K562 (cell line): ENCODE data around the gene RHBDD1. TPM values are rescaled to one million over a fixed set of nuclear protein-coding genes. Genes with fewer than 3 reads are reported as not detected.

ENCODE experiments used
- ATAC-seq: fragments of 200-7000 bp; cut with Tn5 transposase; 3 replicates; pipeline ENCODE4 v1.9.1; 2020; ENCODE audit warnings: moderate library complexity
- BruUV-seq: library from RNA; stranded (reverse); fragments of 400-500 nt; replicated peaks from 2 replicates; lab custom pipeline; 2021; lab: Mats Ljungman, UMichigan
- CTCF ChIA-PET: fragments of 300-600 bp; formaldehyde crosslinking; extraction: SDS; loops from one replicate; lab custom pipeline; 2021; ENCODE audit warnings: low intra/inter-chr PET ratio; lab: Yijun Ruan, JAX
- POLR2A ChIA-PET: fragments of 300-600, 350-650 bp; sonication (Branson Sonifier 250); formaldehyde crosslinking; extraction: SDS; loops from one replicate; lab custom pipeline; 2021; ENCODE audit warnings: antibody characterized with exemption, inconsistent platforms; lab: Yijun Ruan, JAX
- DNase-seq, 4 experiments: peaks; one replicate each; pipeline versions ENCODE4 v3.0.0 to v3.0.0-alpha.2; 2011 to 2018; ENCODE audit warnings: low spot score in 3 of 4, mixed read lengths in 3 of 4; ENCODE audit errors: extremely low read depth in 1 of 4
- FAIRE-seq: peaks from 2 replicates; lab custom pipeline; 2011; peaks lifted over from hg19 to GRCh38; lab: Jason Lieb, UNC
- H2AFZ ChIP-seq: 2 replicates; pipeline ENCODE4 v1.6.0; 2011; ENCODE audit warnings: low read depth, low read length, control low read depth, inconsistent platforms
- H3K27ac ChIP-seq: fragments of 200-600 bp; 3 replicates; pipeline ENCODE4 v1.8.0; 2011; ENCODE audit warnings: low read depth, mild to moderate bottlenecking, control low read depth, inconsistent platforms, low read length, moderate library complexity, mixed read lengths; ENCODE audit errors: extremely low read depth
- H3K27me3 ChIP-seq, 2 experiments: fragments of 300-600 bp in 1 of 2; 2 replicates in 1 of 2; 3 replicates in 1 of 2; pipeline versions ENCODE4 v1.6.0 to v1.8.0; 2011; ENCODE audit warnings: inconsistent platforms in 2 of 2, low read length in 2 of 2, mild to moderate bottlenecking in 1 of 2, mixed read lengths in 1 of 2, moderate library complexity in 1 of 2; ENCODE audit not compliant: control insufficient read depth in 2 of 2, insufficient read depth in 2 of 2
- H3K36me3 ChIP-seq: fragments of 300-600 bp; 3 replicates; pipeline ENCODE4 v1.8.0; 2011; ENCODE audit warnings: mild to moderate bottlenecking, low read length, inconsistent platforms; ENCODE audit not compliant: control insufficient read depth, insufficient read depth
- H3K4me1 ChIP-seq, 2 experiments: fragments of 200-600 bp in 1 of 2; replicated peaks in 1 of 2; 2 replicates in 1 of 2; 3 replicates in 1 of 2; pipeline versions ENCODE4 v1.5.1 to v1.8.0; 2011; ENCODE audit warnings: inconsistent platforms in 2 of 2, low read length in 2 of 2, mild to moderate bottlenecking in 1 of 2, mixed read lengths in 1 of 2, moderate library complexity in 1 of 2; ENCODE audit not compliant: control insufficient read depth in 2 of 2, insufficient read depth in 2 of 2
- H3K4me2 ChIP-seq: 2 replicates; pipeline ENCODE4 v1.6.1; 2011; ENCODE audit warnings: low read length, control low read depth, inconsistent platforms, mixed read lengths; ENCODE audit not compliant: insufficient read depth
- H3K4me3 ChIP-seq: fragments of 200-600 bp; sonication (generic), shearing (Covaris generic); 2 replicates; pipeline ENCODE4 v1.5.1; 2016; ENCODE audit warnings: control low read depth, inconsistent platforms
- H3K79me2 ChIP-seq: fragments of 200-600 bp; 3 replicates; pipeline ENCODE4 v1.8.0; 2011; ENCODE audit warnings: low read length, inconsistent platforms; ENCODE audit not compliant: control insufficient read depth, insufficient read depth
- H3K9ac ChIP-seq, 2 experiments: 2 replicates each; pipeline versions ENCODE4 v1.6.0 to v1.6.1; 2011; ENCODE audit warnings: low read depth in 2 of 2, low read length in 2 of 2, control low read depth in 1 of 2, inconsistent platforms in 1 of 2, mild to moderate bottlenecking in 1 of 2, mixed read lengths in 1 of 2; ENCODE audit not compliant: insufficient read depth in 1 of 2
- H3K9me1 ChIP-seq: one replicate; pipeline ENCODE4 v1.6.0; 2011; ENCODE audit warnings: inconsistent platforms, mild to moderate bottlenecking, low read length, moderate library complexity; ENCODE audit not compliant: control insufficient read depth, insufficient read depth
- H3K9me3 ChIP-seq: replicated peaks from 2 replicates; pipeline ENCODE4 v1.5.1; 2011; ENCODE audit warnings: low read depth, low read length, inconsistent platforms; ENCODE audit not compliant: control insufficient read depth, insufficient read depth
- H4K20me1 ChIP-seq: replicated peaks from 2 replicates; pipeline ENCODE4 v1.6.1; 2011; ENCODE audit warnings: low read length, inconsistent platforms, mixed read lengths; ENCODE audit not compliant: control insufficient read depth, insufficient read depth
- DMBX1 ChIP-seq: fragments of 250-450 bp; sonication (Bioruptor Pico); IDR thresholded peaks from 2 replicates; pipeline ENCODE4 v1.8.0; 2022; ENCODE audit warnings: inconsistent platforms, mild to moderate bottlenecking, moderate library complexity, borderline replicate concordance
- FOXA1 ChIP-seq: fragments of 450-650 bp; IDR thresholded peaks from 2 replicates; pipeline ENCODE4 v1.6.1; 2016; ENCODE audit warnings: mild to moderate bottlenecking, borderline replicate concordance
- MTA2 ChIP-seq: fragments of 450-650 bp; IDR thresholded peaks from 2 replicates; pipeline ENCODE4 v1.6.1; 2016; ENCODE audit warnings: low read depth
- POLR2A ChIP-seq: fragments of 450-650 bp; conservative IDR thresholded peaks from 2 replicates; pipeline ENCODE4 v1.6.1; 2016
- SRF ChIP-seq, 2 experiments: fragments of 250-450, 450-650 bp in 1 of 2; sonication (Bioruptor Pico) in 1 of 2; sonication (generic) in 1 of 2; formaldehyde crosslinking; IDR thresholded peaks; 2 replicates each; pipeline versions ENCODE4 v1.5.0 to v1.5.1; 2020 to 2022; ENCODE audit warnings: mild to moderate bottlenecking in 1 of 2, missing genetic modification reagents in 1 of 2
- SRSF3 ChIP-seq: fragments of 200-400 bp; formaldehyde crosslinking; IDR thresholded peaks from 2 replicates; pipeline ENCODE4 v1.6.1; 2016; ENCODE audit warnings: mild to moderate bottlenecking, low read length, moderate library complexity; ENCODE audit not compliant: insufficient read depth
- STAT5B ChIP-seq: fragments of 250-450 bp; sonication (Bioruptor Pico); IDR thresholded peaks from 2 replicates; pipeline ENCODE4 v1.8.0; 2021; ENCODE audit warnings: mild to moderate bottlenecking, inconsistent platforms
- TAF1 ChIP-seq: IDR thresholded peaks from 2 replicates; pipeline ENCODE4 v1.6.1; 2011; ENCODE audit warnings: mild to moderate bottlenecking, low read length, moderate library complexity; ENCODE audit not compliant: insufficient read depth, control insufficient read depth, severe bottlenecking; ENCODE audit errors: extremely low read depth
- ZNF347 ChIP-seq: fragments of 450-650 bp; formaldehyde crosslinking; IDR thresholded peaks from 2 replicates; pipeline ENCODE4 v1.4.0; 2020; ENCODE audit warnings: low read depth, mild to moderate bottlenecking, moderate library complexity
- ZNF778 ChIP-seq: fragments of 450-650 bp; formaldehyde crosslinking; IDR thresholded peaks from 2 replicates; pipeline ENCODE4 v1.4.0; 2020; ENCODE audit warnings: mild to moderate bottlenecking, moderate library complexity
- WGBS: fragments of 100-300 bp; shearing (Covaris generic); methylation state at CpG from one replicate; pipeline ENCODE4 v1.1.6; 2016; ENCODE audit warnings: low coverage, mixed read lengths; ENCODE audit not compliant: insufficient coverage; ENCODE audit errors: missing lambda C conversion rate; 5-methylcytosine and 5-hydroxymethylcytosine counted together
- in situ Hi-C: fragments of 300-500 bp; cut with MboI; formaldehyde crosslinking; loops from 4 replicates; pipeline ENCODE4 v1.15.0; 2018; ENCODE audit warnings: inconsistent platforms, mixed read lengths
- intact Hi-C: fragments of 100-400 bp; cut with micrococcal nuclease; formaldehyde crosslinking; loops from 2 replicates; pipeline ENCODE4 v1.14.2; 2022
- polyA plus RNA-seq, 8 experiments: library from polyadenylated mRNA; depleted of rRNA in 4 of 8; stranded (reverse) in 5 of 8; unstranded in 3 of 8; fragments of >200 nt; fragmentation: Nextera tagmentation in 2 of 8; fragmentation: Illumina TruSeq in 1 of 8; extraction: Ambion mirVana in 2 of 8; extraction: Trizol in 1 of 8; gene quantifications; 2 replicates each; pipeline versions ENCODE4 v1.2.1 to v1.2.3, GENCODE V29; 2011 to 2014; ENCODE audit warnings: inconsistent platforms in 1 of 8, missing spikeins in 1 of 8
- total RNA-seq, 7 experiments: library from RNA; depleted of rRNA in 6 of 7; stranded (reverse); fragments of >200 nt in 6 of 7; fragmentation: Illumina TruSeq in 2 of 7; extraction: Trizol in 2 of 7; gene quantifications; 2 replicates each; pipeline versions ENCODE4 v1.2.1 to v1.2.3, GENCODE V29; 2011 to 2021; ENCODE audit warnings: low replicate concordance in 1 of 7
- TF ChIP-seq, protein P1 (sequence below), 2 experiments: fragments of 450-650 bp in 1 of 2; IDR thresholded peaks; 2 replicates each; pipeline ENCODE4 v1.6.1; 2011 to 2017; ENCODE audit warnings: low read depth in 2 of 2, antibody characterized with exemption in 1 of 2, borderline replicate concordance in 1 of 2, low read length in 1 of 2, mild to moderate bottlenecking in 1 of 2, mixed read lengths in 1 of 2; ENCODE audit not compliant: control insufficient read depth in 1 of 2
- TF ChIP-seq, protein P2 (sequence below): fragments of 200-800 bp; sonication (Bioruptor generic); IDR thresholded peaks from 2 replicates; pipeline ENCODE4 v1.6.1; 2017; ENCODE audit warnings: missing genetic modification characterization, missing compliant biosample characterization

Gene RHBDD1
- total and polyA plus RNA-seq, 9 of the 15 experiments (the other 6 are each of a cell fraction or from before 2014, with no cell fraction given) = 4.8 to 34.8 (median 15.6) TPM

GRCh38 chr2:226865273-226865672, 29.4 kb downstream of the RHBDD1 start:
- Histone ChIP-seq H3K9me3 (no peaks in the 10 kb centered on the region), H3K9ac (no peak overlapping the region), H3K4me2 (no peak overlapping the region), H3K27me3 (no peaks in the 10 kb centered on the region), H4K20me1 (no peaks in the 10 kb centered on the region), H3K79me2 (peaks cover 6% of the 10 kb centered on the region; the same call in 1 of the 3 replicates), H2AFZ (no peak overlapping the region), H3K36me3 (peaks cover 29% of the 10 kb centered on the region), H3K27ac (no peak overlapping the region), H3K4me1 (peaks cover 0 to 4% of the 10 kb centered on the region in 2 experiments; a peak in 2 of 5 replicates), H3K9me1 (no peaks in the 10 kb centered on the region), H3K4me3 (no peak overlapping the region)
- TF ChIP-seq POLR2A = no peak
- no peak for TF ChIP-seq DMBX1
- no peak for TF ChIP-seq MTA2
- TF ChIP-seq SRF (CRISPR knock-in tag; IDR thresholded peaks at IDR 0.05) = no peak
- no peak for TF ChIP-seq FOXA1
- TF ChIP-seq ZNF347 (CRISPR knock-in tag) = no peak
- TF ChIP-seq ZNF778 = no peak
- TF ChIP-seq STAT5B (CRISPR knock-in tag) = no peak
- TF ChIP-seq TAF1 = no peak
- TF ChIP-seq, protein P1, sequence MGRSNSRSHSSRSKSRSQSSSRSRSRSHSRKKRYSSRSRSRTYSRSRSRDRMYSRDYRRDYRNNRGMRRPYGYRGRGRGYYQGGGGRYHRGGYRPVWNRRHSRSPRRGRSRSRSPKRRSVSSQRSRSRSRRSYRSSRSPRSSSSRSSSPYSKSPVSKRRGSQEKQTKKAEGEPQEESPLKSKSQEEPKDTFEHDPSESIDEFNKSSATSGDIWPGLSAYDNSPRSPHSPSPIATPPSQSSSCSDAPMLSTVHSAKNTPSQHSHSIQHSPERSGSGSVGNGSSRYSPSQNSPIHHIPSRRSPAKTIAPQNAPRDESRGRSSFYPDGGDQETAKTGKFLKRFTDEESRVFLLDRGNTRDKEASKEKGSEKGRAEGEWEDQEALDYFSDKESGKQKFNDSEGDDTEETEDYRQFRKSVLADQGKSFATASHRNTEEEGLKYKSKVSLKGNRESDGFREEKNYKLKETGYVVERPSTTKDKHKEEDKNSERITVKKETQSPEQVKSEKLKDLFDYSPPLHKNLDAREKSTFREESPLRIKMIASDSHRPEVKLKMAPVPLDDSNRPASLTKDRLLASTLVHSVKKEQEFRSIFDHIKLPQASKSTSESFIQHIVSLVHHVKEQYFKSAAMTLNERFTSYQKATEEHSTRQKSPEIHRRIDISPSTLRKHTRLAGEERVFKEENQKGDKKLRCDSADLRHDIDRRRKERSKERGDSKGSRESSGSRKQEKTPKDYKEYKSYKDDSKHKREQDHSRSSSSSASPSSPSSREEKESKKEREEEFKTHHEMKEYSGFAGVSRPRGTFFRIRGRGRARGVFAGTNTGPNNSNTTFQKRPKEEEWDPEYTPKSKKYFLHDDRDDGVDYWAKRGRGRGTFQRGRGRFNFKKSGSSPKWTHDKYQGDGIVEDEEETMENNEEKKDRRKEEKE (IDR thresholded peaks at IDR 0.05; ENCODE audit: borderline replicate concordance in 1 of 2, control insufficient read depth in 1 of 2, low read depth in 2 of 2, low read length in 1 of 2) = no peak
- TF ChIP-seq, protein P2, sequence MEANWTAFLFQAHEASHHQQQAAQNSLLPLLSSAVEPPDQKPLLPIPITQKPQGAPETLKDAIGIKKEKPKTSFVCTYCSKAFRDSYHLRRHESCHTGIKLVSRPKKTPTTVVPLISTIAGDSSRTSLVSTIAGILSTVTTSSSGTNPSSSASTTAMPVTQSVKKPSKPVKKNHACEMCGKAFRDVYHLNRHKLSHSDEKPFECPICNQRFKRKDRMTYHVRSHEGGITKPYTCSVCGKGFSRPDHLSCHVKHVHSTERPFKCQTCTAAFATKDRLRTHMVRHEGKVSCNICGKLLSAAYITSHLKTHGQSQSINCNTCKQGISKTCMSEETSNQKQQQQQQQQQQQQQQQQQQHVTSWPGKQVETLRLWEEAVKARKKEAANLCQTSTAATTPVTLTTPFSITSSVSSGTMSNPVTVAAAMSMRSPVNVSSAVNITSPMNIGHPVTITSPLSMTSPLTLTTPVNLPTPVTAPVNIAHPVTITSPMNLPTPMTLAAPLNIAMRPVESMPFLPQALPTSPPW = no peak
- TF ChIP-seq SRSF3 = no peak
- ChIA-PET POLR2A (no interaction called here), CTCF (no interaction called here)
- DNase-seq (no peak), FAIRE-seq (no peak), ATAC-seq (no peak)
- in situ Hi-C loops = no loop called here
- 75% methylated on average over 1 of the region's 1 CpG for WGBS
- no TSS peak for BruUV-seq
- intact Hi-C loops = no loop called here
